ENCODE results near the gene SATB1. TPM values are rescaled to one million over a fixed set of nuclear protein-coding genes. Genes with fewer than 3 reads are reported as not detected.

SATB1 gene
- polyA plus RNA-seq, 1 experiment: 10.8 TPM

DNA sequence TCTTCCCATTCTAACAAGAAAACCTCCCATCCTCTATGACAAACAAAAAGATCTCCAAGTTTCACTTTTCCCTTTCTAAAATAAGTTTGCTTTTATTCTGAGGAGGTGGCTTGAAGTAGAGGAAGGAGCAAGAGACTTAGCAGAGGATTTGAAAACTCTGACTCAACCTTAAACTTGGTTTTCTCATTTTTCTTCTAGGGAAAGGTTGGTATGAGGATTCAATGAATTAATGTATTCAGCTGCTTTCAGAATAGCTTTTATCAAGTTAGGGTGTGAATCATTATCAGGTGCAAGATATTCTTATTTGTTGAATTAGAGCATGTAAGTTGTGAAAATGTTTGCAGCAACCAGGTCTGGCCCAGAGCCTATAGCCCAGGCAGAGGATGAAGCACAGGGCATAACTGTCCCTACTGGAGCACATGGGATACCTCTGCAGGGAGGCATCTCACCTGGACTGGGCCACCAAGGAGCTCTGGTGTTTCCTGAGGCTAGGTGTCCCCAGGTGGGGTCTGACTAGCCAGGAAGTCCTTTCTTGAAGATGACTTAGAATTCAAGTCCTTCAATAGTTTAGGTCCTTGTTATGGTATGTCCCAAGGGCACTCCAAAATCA is 42.3 kb downstream of the SATB1 start:
- Histone ChIP-seq H3K27me3 (ENCODE audit: control insufficient read depth, insufficient read depth, low read length) (no peaks in the 10 kb centered on the region), H3K4me3 (ENCODE audit: low read depth, low read length) (no peak overlapping the region), H3K36me3 (ENCODE audit: control insufficient read depth, insufficient read depth, low read length) (no peaks in the 10 kb centered on the region)
- DNase-seq (ENCODE audit: low read depth): no peak
- TF ChIP-seq, protein P1, sequence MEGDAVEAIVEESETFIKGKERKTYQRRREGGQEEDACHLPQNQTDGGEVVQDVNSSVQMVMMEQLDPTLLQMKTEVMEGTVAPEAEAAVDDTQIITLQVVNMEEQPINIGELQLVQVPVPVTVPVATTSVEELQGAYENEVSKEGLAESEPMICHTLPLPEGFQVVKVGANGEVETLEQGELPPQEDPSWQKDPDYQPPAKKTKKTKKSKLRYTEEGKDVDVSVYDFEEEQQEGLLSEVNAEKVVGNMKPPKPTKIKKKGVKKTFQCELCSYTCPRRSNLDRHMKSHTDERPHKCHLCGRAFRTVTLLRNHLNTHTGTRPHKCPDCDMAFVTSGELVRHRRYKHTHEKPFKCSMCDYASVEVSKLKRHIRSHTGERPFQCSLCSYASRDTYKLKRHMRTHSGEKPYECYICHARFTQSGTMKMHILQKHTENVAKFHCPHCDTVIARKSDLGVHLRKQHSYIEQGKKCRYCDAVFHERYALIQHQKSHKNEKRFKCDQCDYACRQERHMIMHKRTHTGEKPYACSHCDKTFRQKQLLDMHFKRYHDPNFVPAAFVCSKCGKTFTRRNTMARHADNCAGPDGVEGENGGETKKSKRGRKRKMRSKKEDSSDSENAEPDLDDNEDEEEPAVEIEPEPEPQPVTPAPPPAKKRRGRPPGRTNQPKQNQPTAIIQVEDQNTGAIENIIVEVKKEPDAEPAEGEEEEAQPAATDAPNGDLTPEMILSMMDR (IDR thresholded peaks at IDR 0.05; ENCODE audit: insufficient read depth, low read depth, low read length): no peak
- ChIA-PET CTCF (no interaction called here), POLR2A (no interaction called here)

DNA sequence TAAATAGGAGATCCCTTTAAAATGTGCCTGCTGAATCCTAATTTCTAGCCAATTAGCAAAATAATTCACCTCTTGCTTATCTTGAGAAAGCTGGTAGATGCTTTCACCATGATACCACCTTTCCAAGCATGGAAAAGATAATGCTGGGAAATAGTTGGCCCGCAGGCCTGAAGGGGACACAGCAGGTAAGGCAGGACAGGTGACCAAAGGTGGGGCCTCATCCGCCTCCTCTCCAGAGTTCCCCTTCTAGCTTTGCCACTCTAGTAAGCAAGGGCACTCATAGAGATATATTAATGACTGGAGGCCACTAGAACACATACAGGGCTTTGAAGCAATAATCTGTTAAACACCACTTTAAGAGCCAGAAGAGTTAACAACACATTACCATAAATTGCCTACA is 45.5 kb downstream of the SATB1 start:
- CTCF ChIA-PET: interaction anchor here (2.1 kb wide), 1 partner anchor 11 kb away, joined by 8 read pairs; no protein-coding TSS in a partner anchor
- TF ChIP-seq, protein P1 (IDR thresholded peaks at IDR 0.05; ENCODE audit: insufficient read depth, low read depth, low read length): no peak
- H3K27me3 ChIP-seq (ENCODE audit: control insufficient read depth, insufficient read depth, low read length): no peaks in the 10 kb centered on the region
- POLR2A ChIA-PET: no interaction called here
- H3K36me3 ChIP-seq (ENCODE audit: control insufficient read depth, insufficient read depth, low read length): no peaks in the 10 kb centered on the region
- DNase-seq (ENCODE audit: low read depth): no peak
- H3K4me3 ChIP-seq (ENCODE audit: low read depth, low read length): no peak overlapping the region

DNA sequence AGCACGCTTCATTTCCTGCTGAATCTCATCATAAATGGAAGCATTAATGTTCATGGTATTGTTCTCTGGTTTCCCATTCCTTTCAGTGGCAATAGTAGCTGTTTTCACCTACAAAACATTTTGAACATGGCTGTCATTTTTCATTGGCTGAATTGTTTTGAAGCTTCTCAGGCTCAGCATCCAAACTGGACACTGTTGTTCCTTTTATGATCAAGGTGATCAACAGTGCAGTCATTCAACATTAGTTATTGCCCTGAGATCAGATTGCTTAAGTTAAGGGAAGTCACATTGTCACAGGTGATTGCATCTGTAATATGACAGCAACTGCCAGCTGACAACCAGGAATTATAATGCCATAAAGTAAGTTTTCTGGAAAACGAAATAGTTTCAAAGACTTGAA is 46.9 kb downstream of the SATB1 start:
- CTCF ChIA-PET: interaction anchor here (2.1 kb wide), 1 partner anchor 12 kb away, joined by 8 read pairs; no protein-coding TSS in a partner anchor
- Histone ChIP-seq H3K4me3 (ENCODE audit: low read depth, low read length) (no peak overlapping the region), H3K27me3 (ENCODE audit: control insufficient read depth, insufficient read depth, low read length) (no peaks in the 10 kb centered on the region), H3K36me3 (ENCODE audit: control insufficient read depth, insufficient read depth, low read length) (no peaks in the 10 kb centered on the region)
- no peak for DNase-seq (ENCODE audit: low read depth)
- POLR2A ChIA-PET: no interaction called here
- TF ChIP-seq, protein P1 (IDR thresholded peaks at IDR 0.05; ENCODE audit: insufficient read depth, low read depth, low read length): no peak

DNA sequence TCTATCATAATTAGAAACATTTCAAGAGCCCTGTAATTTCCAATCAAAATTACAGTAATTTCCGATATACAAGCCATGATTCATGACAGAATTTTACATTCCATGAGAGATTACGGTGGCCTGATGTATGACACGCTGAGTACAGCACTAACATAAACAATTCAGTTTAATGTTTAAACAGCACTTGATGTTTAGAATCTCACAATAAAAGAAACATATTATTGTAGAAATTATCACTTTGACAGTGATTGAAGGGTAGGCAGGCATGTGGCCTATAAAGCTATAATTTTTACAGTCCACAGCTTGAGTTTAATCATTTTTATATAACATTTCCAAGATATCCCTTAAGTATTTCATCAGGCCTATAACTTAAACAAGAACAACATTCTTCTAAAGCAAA is 48.5 kb downstream of the SATB1 start:
- Histone ChIP-seq H3K36me3 (ENCODE audit: control insufficient read depth, insufficient read depth, low read length) (no peaks in the 10 kb centered on the region), H3K27me3 (ENCODE audit: control insufficient read depth, insufficient read depth, low read length) (no peaks in the 10 kb centered on the region), H3K4me3 (ENCODE audit: low read depth, low read length) (no peak overlapping the region)
- no peak for DNase-seq (ENCODE audit: low read depth)
- POLR2A ChIA-PET: no interaction called here
- CTCF ChIA-PET: interaction anchor here (0.9 kb wide), 1 partner anchor 13 kb away, joined by 4 read pairs; no protein-coding TSS in a partner anchor
- TF ChIP-seq, protein P1 (IDR thresholded peaks at IDR 0.05; ENCODE audit: insufficient read depth, low read depth, low read length): no peak

DNA sequence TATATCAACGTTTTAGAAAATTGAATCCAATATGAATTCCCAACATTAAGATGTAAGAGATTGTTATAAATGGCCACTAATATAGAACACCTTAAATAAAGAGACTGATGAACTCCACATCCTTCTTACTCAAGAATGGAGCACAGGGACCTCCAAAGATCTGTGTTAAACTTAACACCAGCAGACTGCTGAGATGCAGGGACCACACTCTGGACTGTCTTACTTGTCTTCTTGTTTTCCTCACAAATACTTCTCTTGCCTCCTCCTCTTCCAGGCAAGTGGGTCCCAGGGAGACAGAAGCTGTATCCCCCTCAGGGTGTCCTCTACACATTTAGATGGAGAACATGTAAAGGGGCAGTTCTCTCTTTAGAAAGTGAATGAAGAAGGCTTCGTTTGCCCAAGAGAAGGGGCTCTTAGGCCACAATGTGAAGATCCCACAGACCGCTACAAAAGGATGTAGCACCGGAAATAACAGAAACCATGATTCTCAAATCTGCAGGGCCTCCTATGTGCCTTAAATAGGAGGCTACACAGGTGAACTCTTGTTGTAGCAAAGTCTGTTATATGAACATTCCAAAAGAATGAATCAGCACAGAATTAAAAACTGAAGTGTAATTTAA is 52.2 kb downstream of the SATB1 start:
- H3K27me3 ChIP-seq (ENCODE audit: control insufficient read depth, insufficient read depth, low read length): no peaks in the 10 kb centered on the region
- TF ChIP-seq, protein P1 (IDR thresholded peaks at IDR 0.05; ENCODE audit: insufficient read depth, low read depth, low read length): no peak
- CTCF ChIA-PET: interaction anchor here (0.5 to 0.7 kb wide), 2 partner anchors 17 to 704 kb away, joined by 3 to 4 read pairs; no protein-coding TSS in a partner anchor
- POLR2A ChIA-PET: no interaction called here
- no peak overlapping the region for H3K4me3 ChIP-seq (ENCODE audit: low read depth, low read length)
- DNase-seq (ENCODE audit: low read depth): no peak
- H3K36me3 ChIP-seq (ENCODE audit: control insufficient read depth, insufficient read depth, low read length): no peaks in the 10 kb centered on the region
